Measurements from ENCODE around the gene ULBP3. TPM values are rescaled to one million over a fixed set of nuclear protein-coding genes. Genes with fewer than 3 reads are reported as not detected.
"Not testable (repeated sequence)": the region's sequence is repeated elsewhere in the genome, so short reads cannot be mapped to it uniquely, and the experiment has no call there.

The ULBP3 gene
- total RNA-seq, 1 donor from 2014 or later: 1.7 TPM

GRCh38 chr6:150075034-150075421 is 6.1 kb upstream of the ULBP3 start:
- Histone ChIP-seq H3K36me3 (no peaks in the 10 kb centered on the region), H3K4me1 (no peaks in the 10 kb centered on the region), H3K9me3 (no peaks in the 10 kb centered on the region), H3K4me3 (no peak overlapping the region), H3K27me3 (no peaks in the 10 kb centered on the region), H3K27ac (no peak overlapping the region)
- DNase-seq (ENCODE audit: extremely low spot score in 2 of 2): no peak
- intact Hi-C loops (cut with DNase I): loop anchor here (10.0 kb wide), 1 partner anchor 260 kb away; no protein-coding TSS in a partner anchor
- TF ChIP-seq POLR2A (IDR thresholded peaks at IDR 0.05) (no peak), POLR2AphosphoS5 (IDR thresholded peaks at IDR 0.05; ENCODE audit: insufficient read depth in 1 of 2, low read depth in 1 of 2) (no peak), CTCF (IDR thresholded peaks at IDR 0.05) (no peak)

GRCh38 chr6:150074396-150075033 is 5.6 kb upstream of the ULBP3 start:
- intact Hi-C loops (cut with DNase I): loop anchor here (10.0 kb wide), 1 partner anchor 260 kb away; no protein-coding TSS in a partner anchor
- H3K27me3 ChIP-seq, H3K36me3 ChIP-seq: not testable (repeated sequence)

GRCh38 chr6:150072201-150072600 is 3.3 kb upstream of the ULBP3 start:
- no peak for DNase-seq (ENCODE audit: extremely low spot score in 2 of 2)
- Histone ChIP-seq H3K36me3 (no peaks in the 10 kb centered on the region), H3K9me3 (no peaks in the 10 kb centered on the region), H3K4me1 (peaks cover 9% of the 10 kb centered on the region), H3K27ac (no peak overlapping the region), H3K27me3 (no peaks in the 10 kb centered on the region), H3K4me3 (no peak overlapping the region)
- TF ChIP-seq POLR2A (IDR thresholded peaks at IDR 0.05): no peak
- TF ChIP-seq CTCF (IDR thresholded peaks at IDR 0.05): no peak
- no peak for TF ChIP-seq POLR2AphosphoS5 (IDR thresholded peaks at IDR 0.05; ENCODE audit: insufficient read depth in 1 of 2, low read depth in 1 of 2)
- intact Hi-C loops (cut with DNase I): loop anchor here (10.0 kb wide), 1 partner anchor 263 kb away; no protein-coding TSS in a partner anchor

More at GRCh38 chr6:150074396-150075033, 5.6 kb upstream of the ULBP3 start:
- not testable (repeated sequence) for H3K4me1 ChIP-seq; DNase-seq (ENCODE audit: extremely low spot score in 2 of 2); H3K4me3 ChIP-seq; H3K9me3 ChIP-seq; H3K27ac ChIP-seq

GRCh38 chr6:150070236-150070818 is 1.4 kb upstream of the ULBP3 start:
- no peaks in the 10 kb centered on the region for H3K27me3 ChIP-seq
- no peaks in the 10 kb centered on the region for H3K9me3 ChIP-seq
- no peaks in the 10 kb centered on the region for H3K36me3 ChIP-seq
- H3K4me3 ChIP-seq: no peak overlapping the region
- peaks cover 9% of the 10 kb centered on the region for H3K4me1 ChIP-seq
- DNase-seq (ENCODE audit: extremely low spot score in 2 of 2): no peak
- no peak for TF ChIP-seq POLR2AphosphoS5 (IDR thresholded peaks at IDR 0.05; ENCODE audit: insufficient read depth in 1 of 2, low read depth in 1 of 2)
- no peak for TF ChIP-seq POLR2A (IDR thresholded peaks at IDR 0.05)
- TF ChIP-seq CTCF (IDR thresholded peaks at IDR 0.05): no peak
- intact Hi-C loops (cut with DNase I): loop anchor here (10.0 kb wide), 1 partner anchor 264 kb away; no protein-coding TSS in a partner anchor
- no peak overlapping the region for H3K27ac ChIP-seq

- TF ChIP-seq POLR2A (IDR thresholded peaks at IDR 0.05): no peak
- no peak for TF ChIP-seq CTCF (IDR thresholded peaks at IDR 0.05)
- TF ChIP-seq POLR2AphosphoS5 (IDR thresholded peaks at IDR 0.05; ENCODE audit: insufficient read depth in 1 of 2, low read depth in 1 of 2): no peak
- Histone ChIP-seq H3K9me3 (no peaks in the 10 kb centered on the region), H3K27ac (no peak overlapping the region), H3K4me1 (peaks cover 9% of the 10 kb centered on the region), H3K36me3 (no peaks in the 10 kb centered on the region), H3K27me3 (no peaks in the 10 kb centered on the region), H3K4me3 (no peak overlapping the region)
- DNase-seq (ENCODE audit: extremely low spot score in 2 of 2): no peak
- intact Hi-C loops (cut with DNase I): loop anchor here (10.0 kb wide), 1 partner anchor 265 kb away; no protein-coding TSS in a partner anchor
These were observed 785 bp upstream of the ULBP3 start for GRCh38 chr6:150069706-150070105.
